GM21528 (cell line): ENCODE data around the gene UGGT2.
A peak's percentile ranks its signal among the peaks of the same experiment; 100 is the strongest.
"Not testable (repeated sequence)": the region's sequence is repeated elsewhere in the genome, so short reads cannot be mapped to it uniquely, and the experiment has no call there.

Experiments
- ATAC-seq: cut with Tn5 transposase; IDR thresholded peaks from one replicate; pipeline ENCODE4 v1.9.1; 2021; ENCODE audit warnings: mild to moderate bottlenecking, moderate library complexity; ENCODE audit not compliant: unreplicated experiment, low FRiP score

UGGT2 gene

GRCh38 chr13:96050955-96051354, 2.2 kb downstream of the UGGT2 start:
- not testable (repeated sequence) for ATAC-seq

GRCh38 chr13:96046449-96047126, 6.6 kb downstream of the UGGT2 start:
- ATAC-seq = not testable (repeated sequence)

- ATAC-seq = no peak
These were observed 9.0 kb downstream of the UGGT2 start for GRCh38 chr13:96044238-96044637.

DNA sequence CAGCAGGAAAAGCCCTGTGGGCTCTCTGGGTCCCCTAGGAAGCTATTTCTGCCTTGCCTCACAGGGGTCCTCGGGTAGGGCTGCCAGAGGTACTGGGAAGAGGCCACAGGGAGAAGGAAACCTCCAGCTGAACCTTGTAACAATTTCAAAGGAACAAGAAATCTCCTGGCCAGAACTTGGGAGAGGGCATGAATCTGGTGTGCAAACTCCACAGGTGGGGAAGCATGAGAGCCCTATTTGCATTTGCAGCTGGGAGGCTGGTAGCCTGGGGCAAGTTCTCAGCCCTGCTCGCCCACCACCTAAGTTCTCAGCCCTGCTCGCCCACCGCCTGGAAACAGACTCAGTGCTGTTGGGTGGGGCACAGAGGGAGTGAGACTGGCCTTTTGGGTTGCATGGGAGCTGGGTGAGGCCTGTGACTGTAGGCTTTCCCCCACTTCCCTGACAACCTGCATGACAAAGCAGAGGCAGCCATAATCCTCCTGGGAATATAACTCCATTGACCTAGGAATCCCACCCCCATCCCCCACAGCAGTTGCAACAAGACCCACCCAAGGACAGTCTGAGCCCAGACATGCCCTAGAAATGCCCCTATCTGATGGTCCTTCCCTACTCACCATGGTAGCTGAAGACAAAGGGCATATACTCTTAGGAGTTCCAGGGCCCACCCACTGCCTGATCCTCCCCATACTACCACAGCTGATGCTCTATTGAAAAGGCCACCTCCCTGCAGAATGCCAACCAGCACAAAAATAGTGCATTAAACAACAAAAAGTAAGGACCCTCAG, 11.7 kb downstream of the UGGT2 start:
- no peak for ATAC-seq

GRCh38 chr13:96036515-96036914, 16.7 kb downstream of the UGGT2 start:
- ATAC-seq = no peak

DNA sequence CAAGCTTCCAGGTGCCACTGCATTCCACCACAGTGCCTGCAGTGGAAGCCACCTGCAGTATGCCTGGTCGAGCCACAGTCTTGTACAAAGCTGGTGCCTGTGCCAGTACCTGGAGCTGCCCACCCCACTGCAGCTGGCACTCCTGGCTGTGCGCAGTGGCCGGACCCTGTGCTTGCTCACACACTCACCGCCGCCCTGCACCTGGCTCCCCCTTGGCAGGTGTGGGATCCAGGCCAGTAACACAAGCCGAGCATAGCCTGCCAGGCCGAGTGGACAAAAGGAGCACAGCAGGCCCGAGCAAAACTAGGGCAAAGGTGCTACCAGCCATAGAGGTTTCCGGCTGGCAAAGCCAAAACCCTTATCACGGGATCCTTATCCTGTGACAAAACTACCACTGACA, 18.5 kb downstream of the UGGT2 start:
- ATAC-seq = no peak

GRCh38 chr13:96033220-96034015, 19.8 kb downstream of the UGGT2 start:
- ATAC-seq = no peak

DNA sequence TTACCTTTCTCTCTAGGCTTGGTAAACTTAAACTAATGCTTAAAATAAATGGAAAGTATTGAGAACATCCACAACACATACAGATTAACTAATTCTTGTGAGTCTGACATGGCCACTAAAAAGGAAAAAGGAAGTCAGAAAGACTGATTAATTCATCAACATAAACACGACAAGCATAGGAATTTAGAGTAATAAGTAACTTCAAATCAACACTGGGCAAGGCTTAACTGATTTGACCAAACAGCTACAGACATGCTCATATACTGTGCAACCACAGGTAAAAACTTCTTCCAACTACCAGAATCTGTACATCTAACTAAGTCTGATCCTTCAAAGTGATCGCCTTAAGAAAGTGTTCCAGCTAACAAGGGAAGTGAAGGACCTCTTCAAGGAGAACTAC, 20.5 kb downstream of the UGGT2 start:
- no peak for ATAC-seq

- ATAC-seq = no peak
These were observed 24.2 kb downstream of the UGGT2 start for GRCh38 chr13:96029002-96029401.

DNA sequence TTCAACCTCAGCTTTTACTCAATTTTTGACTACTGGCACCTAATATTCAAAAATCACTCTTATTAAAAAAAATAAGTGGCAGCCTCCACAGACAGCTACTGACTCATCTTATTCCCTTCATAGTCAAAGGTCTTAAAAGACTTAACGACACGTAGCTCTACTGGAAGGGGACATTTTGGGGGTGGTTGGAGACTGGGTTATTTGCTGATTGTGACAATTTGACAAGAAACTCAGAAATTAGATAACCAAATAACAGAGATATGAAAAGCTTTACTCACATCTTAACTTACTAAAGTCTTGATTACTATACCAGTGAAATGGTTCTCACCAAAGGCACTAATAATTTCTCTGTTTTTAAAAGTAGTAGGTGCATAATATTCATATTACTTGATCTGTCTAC, 25.7 kb downstream of the UGGT2 start:
- ATAC-seq = no peak

GRCh38 chr13:96025283-96025682, 27.9 kb downstream of the UGGT2 start:
- no peak for ATAC-seq

- no peak for ATAC-seq
These were observed 32.3 kb downstream of the UGGT2 start for GRCh38 chr13:96020931-96021330.

- peak; percentile 82 for ATAC-seq
These were observed 33.0 kb downstream of the UGGT2 start for GRCh38 chr13:96020155-96020575.

- ATAC-seq = no peak
These were observed 35.1 kb downstream of the UGGT2 start for GRCh38 chr13:96018135-96018534.

DNA sequence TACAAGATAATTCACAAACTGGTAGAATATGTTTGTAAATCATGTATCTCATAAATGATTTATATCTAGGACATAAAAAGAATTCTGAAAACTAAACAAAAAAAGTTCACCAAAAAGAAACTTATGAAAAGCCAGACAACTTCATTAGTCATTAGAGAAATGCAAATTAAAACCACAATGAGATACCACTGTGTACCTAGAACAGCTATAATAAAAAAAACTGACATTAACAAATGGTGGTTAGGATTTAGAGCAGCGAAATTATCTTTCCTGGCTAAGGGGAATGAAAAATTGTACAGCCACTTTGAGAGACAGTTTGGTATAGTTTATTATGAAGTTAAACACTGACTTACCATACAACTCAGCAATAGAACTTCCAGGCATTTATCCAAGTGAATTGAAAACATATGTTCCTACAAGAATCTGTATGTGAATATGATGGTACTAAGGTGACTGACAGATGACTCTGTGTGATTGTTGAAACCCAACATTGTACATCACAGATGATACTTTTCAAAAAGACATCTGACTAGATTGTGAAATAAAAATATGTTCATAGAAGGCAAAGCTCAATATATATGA, 41.8 kb downstream of the UGGT2 start:
- no peak for ATAC-seq

GRCh38 chr13:96003304-96003703, 49.9 kb downstream of the UGGT2 start:
- ATAC-seq = no peak

DNA sequence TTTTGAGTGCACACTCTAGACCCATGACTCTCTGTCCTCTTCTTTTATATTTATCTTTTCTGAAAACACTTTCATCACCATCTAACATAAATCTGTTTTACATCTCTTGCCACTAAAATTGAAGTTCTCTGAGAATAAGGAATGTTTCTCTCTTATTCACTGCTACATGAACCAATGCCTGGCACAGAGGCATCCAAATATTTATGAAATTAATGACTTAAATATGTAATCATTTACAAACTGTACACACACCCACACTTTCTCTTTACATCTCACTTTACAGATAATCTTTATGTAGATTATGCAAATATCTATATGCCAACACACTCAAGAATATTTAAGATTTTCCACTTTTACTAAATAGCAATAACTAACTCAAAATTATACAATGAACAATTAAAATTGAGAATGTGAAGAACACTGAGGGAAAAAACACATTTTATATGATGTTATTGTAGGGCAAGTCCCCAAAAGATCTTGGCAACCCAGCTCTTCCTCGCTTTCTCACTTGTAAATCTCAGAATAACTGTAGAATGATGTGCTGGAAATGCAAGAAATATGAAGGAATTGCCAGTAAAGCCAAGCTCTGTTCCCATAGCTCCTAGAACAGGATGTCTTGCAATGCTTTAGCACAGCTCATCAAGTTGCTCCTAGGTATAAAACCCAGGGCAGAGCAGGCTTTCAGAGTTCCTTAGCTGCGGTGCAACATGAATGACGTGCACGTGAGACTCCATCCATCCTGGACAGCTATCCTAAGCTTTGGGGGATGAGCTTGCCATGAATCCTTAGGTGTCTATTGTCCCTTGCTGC, 50.7 kb downstream of the UGGT2 start:
- ATAC-seq = no peak

DNA sequence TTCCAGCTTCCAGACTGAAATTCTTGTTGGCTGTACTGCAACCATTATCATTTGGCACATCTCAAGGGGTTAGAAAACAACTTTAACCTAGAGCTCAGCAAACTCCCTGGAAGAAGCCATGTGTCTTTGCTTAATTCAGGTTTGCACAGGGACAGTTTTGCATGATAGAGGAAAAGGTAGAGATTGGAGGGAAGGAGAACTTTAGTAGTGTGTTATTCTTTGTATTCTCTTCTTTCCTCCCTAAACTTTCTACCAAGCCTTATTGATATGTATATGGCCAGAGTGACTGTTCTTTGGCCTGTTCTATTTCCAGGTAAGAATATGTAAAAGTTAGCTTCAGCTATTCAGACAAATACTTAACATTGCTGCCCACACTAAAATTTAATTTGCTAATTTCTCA, 53.1 kb downstream of the UGGT2 start:
- no peak for ATAC-seq

DNA sequence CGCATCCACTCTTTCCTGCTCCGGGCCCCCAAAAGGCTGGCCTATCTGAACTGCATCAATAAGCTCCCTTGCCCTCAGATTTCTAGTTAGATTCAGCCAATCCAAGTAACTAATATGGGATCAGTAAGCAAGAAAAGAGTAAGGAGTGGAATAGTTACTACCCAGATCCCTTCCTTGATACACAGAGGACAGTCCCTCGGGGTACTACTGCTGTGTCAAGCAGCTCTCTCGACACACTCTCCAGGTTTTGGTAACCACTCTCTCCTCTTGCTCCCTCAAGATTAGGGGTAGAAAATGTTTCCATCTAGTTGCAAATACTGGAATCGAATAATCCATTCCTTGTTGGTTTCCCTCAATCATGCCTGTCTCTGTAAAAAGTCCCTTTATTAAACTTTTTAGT, 65.4 kb downstream of the UGGT2 start:
- no peak for ATAC-seq

- no peak for ATAC-seq
These were observed 71.1 kb downstream of the UGGT2 start for GRCh38 chr13:95982144-95982543.
